ENCODE measurements around the gene VANGL2. TPM values are rescaled to one million over a fixed set of nuclear protein-coding genes. Genes with fewer than 3 reads are reported as not detected.

Gene VANGL2
- total and polyA plus RNA-seq, 2 of the 4 experiments (the other 2 are of a cell fraction) = 0.36 to 3.6 TPM

DNA sequence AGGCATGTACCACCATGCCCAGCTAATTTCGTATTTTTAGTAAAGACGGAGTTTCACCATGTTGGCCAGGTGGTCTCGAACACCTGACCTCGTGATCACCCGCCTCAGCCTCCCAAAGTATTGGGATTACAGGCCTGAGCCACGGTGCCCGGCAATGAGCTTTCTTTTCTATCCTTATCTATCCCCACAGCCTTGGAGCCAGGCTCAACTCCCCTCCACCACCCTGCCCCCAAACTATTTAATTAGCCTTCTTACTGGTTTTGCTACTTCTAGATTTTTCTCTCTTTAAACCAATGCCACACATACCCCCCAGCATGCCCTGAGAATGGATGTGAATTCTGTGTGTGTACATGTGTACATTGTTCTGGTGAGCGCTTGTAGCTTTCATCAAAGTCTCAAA is 5.7 kb upstream of the VANGL2 start:
- ChIA-PET CTCF (no interaction called here), POLR2A (ENCODE audit: unreplicated experiment) (no interaction called here)
- ATAC-seq (ENCODE audit: low read depth) = no peak
- Histone ChIP-seq H3K4me1 (ENCODE audit: control insufficient read depth, insufficient read depth, low read length) (no peaks in the 10 kb centered on the region), H3K4ac (ENCODE audit: low read depth, low read length) (no peak overlapping the region), H4K20me1 (ENCODE audit: insufficient read depth, low read length) (no peaks in the 10 kb centered on the region), H3K14ac (replicated peaks; ENCODE audit: low read depth, low read length) (no peak overlapping the region), H3K9me1 (ENCODE audit: insufficient read depth, low read length) (no peaks in the 10 kb centered on the region; the same call in 1 of the 2 replicates), H2AK9ac (replicated peaks; ENCODE audit: low read depth, low read length, poor library complexity) (no peak overlapping the region), H3K23ac (ENCODE audit: low read depth, low read length) (no peak overlapping the region), H3K79me1 (ENCODE audit: low read depth in 1 of 2, low read length in 2 of 2) (no peaks in the 10 kb centered on the region), H2BK120ac (ENCODE audit: low read depth, low read length) (no peak overlapping the region), H2AK5ac (ENCODE audit: low read depth, low read length) (no peak overlapping the region), H3K4me2 (ENCODE audit: low read depth, low read length) (no peak overlapping the region), H4K5ac (ENCODE audit: low read depth, low read length) (no peak overlapping the region), H3K4me3 (ENCODE audit: insufficient read depth, low read depth, low read length) (no peak overlapping the region), H3K18ac (ENCODE audit: low read depth, low read length) (no peak overlapping the region), H4K91ac (ENCODE audit: insufficient read depth, low read depth, low read length) (no peak overlapping the region), H2BK20ac (ENCODE audit: low read depth, low read length) (no peak overlapping the region), H2BK5ac (ENCODE audit: low read depth, low read length, poor library complexity, severe bottlenecking) (no peak overlapping the region), H3K9me3 (ENCODE audit: control insufficient read depth, insufficient read depth, low read length) (no peaks in the 10 kb centered on the region), H2AFZ (replicated peaks; ENCODE audit: low read length, poor library complexity) (no peak overlapping the region), H3K9ac (ENCODE audit: low read depth, low read length) (no peak overlapping the region), H3K27ac (ENCODE audit: insufficient read depth, low read length) (no peak overlapping the region), H3K27me3 (ENCODE audit: control insufficient read depth, insufficient read depth, low read length) (peaks cover 19% of the 10 kb centered on the region), H3K56ac (ENCODE audit: extremely low read depth, insufficient read depth, low read length) (no peak overlapping the region), H4K8ac (ENCODE audit: low read depth in 2 of 2, low read length in 2 of 2) (no peak overlapping the region), H2BK15ac (ENCODE audit: low read depth, low read length) (no peak overlapping the region), H3K36me3 (ENCODE audit: control insufficient read depth, insufficient read depth, low read length) (no peaks in the 10 kb centered on the region)
- intact Hi-C loops (cut with micrococcal nuclease) (no loop called here), in situ Hi-C loops (cut with MboI; ENCODE audit: low sequenced_read_pairs) (no loop called here), dilution Hi-C loops (cut with HindIII; ENCODE audit: low sequenced_read_pairs, unreplicated experiment) (no loop called here)
- DNase-seq = no peak
- 61% methylated on average over 6 of the region's 8 CpGs; no CpG with 5 or more reads in 1 of the 2 experiments for WGBS, 2 experiments (ENCODE audit: extremely low coverage in 2 of 2, insufficient read length in 1 of 2)
- no TSS peak for BruUV-seq (replicated peaks)
- no peak for TF ChIP-seq NFE2L2 (IDR thresholded peaks at IDR 0.05; ENCODE audit: low read depth, low read length)

All from IMR-90 (cell line).